Omental fat pad (tissue), 4 donors: ENCODE results near the gene B4GALNT3. TPM values are rescaled to one million over a fixed set of nuclear protein-coding genes. Genes with fewer than 3 reads are reported as not detected.
"Not testable (repeated sequence)": the region's sequence is repeated elsewhere in the genome, so short reads cannot be mapped to it uniquely, and the experiment has no call there.

Experiments
- ATAC-seq: fragments of 150-250 bp; one replicate; pipeline ENCODE4 v1.9.1; 2016; ENCODE audit warnings: mild to moderate bottlenecking, moderate library complexity; ENCODE audit not compliant: low FRiP score
- DNase-seq: peaks from one replicate; pipeline ENCODE4 v3.0.0-alpha.2; 2019; ENCODE audit warnings: low spot score
- CTCF ChIP-seq, 3 donors: fragments of 450-650 bp; IDR thresholded peaks; one replicate each; pipeline ENCODE4 v1.5.1; 2016 to 2017; ENCODE audit warnings: antibody characterized with exemption in 3 of 3, mild to moderate bottlenecking in 3 of 3, moderate library complexity in 2 of 3
- total RNA-seq, 4 donors: library from RNA; depleted of rRNA; stranded (reverse); fragments of >200 nt; gene quantifications; one replicate each; pipeline ENCODE4 v1.1.0, GENCODE V29; 2016

The B4GALNT3 gene
- under 1 TPM in 3 of 4 donors, not detected in 1; 0.13 to 0.60 (median 0.28) TPM for total RNA-seq

- DNase-seq (no peak), ATAC-seq (peak; percentile 48)
- no peak for TF ChIP-seq CTCF (IDR thresholded peaks at IDR 0.05)
Observed at GRCh38 chr12:459430-460258, at the start of gene B4GALNT3. TSS of gene B4GALNT3 (plus strand) at chr12:459939. CDS start at chr12:460377, 438 bp downstream.

- DNase-seq (no peak), ATAC-seq (no peak)
- no peak for TF ChIP-seq CTCF (IDR thresholded peaks at IDR 0.05)
Observed at GRCh38 chr12:414859-415258, 44.9 kb upstream of the B4GALNT3 start.

- no peak for TF ChIP-seq CTCF (IDR thresholded peaks at IDR 0.05)
- no peak for DNase-seq
- no peak for ATAC-seq
Observed at GRCh38 chr12:418432-418831, 41.3 kb upstream of the B4GALNT3 start.

DNA sequence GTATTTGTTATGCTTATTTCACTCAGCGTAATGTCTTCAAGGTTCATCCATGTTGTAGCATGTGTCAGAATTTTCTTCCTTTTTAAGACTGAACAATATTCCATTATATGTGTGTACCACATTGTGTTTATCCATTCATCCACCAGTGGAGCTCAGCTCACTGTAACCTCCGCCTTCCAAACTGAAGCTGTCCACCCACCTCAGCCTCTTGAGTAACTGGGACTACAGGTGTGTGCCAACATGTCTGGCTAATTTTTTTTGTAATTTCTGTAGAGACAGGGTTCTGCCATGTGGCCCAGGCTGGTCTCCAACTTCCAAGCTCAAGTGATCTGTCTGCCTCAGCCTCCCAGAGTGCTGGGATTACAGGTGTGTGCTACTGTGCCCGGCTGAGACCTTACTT, 37.2 kb upstream of the B4GALNT3 start:
- TF ChIP-seq CTCF (IDR thresholded peaks at IDR 0.05), result no peak

GRCh38 chr12:435737-436136, 24.0 kb upstream of the B4GALNT3 start:
- ATAC-seq, DNase-seq: not testable (repeated sequence)

More for the DNA sequence above, 37.2 kb upstream of the B4GALNT3 start:
- ATAC-seq (no peak), DNase-seq (no peak)

DNA sequence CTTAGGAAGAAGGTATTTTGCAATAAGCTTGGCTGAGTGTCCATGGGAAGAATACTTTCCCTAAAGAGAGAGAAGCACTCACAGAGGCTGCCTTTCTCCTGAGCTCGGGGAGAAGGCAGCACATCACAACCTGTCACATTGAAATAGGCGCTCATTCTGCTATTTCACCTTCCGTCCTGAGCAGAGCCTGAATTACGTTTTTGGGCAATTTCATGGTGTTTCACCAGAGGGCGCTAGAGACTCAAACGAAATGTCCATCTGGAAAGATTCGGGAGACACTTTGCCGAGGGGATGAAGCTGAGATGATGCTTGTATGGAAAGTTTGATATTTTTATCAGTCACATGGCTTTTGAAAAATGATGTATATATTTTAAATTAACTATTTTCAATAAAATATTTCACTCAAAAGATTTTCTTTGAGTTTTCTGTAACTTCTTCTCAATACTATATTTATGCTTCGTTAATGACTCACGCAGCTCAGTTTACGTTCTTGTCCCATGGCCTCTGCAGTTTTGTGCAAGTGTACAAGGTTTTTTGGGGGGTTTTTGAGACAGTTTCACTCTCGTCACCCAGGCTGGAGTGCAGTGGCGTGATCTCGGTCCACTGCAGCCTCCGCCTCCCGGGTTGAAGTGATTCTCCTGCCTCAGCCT, 17.4 kb upstream of the B4GALNT3 start:
- no peak for DNase-seq
- ATAC-seq, result no peak
- TF ChIP-seq CTCF (IDR thresholded peaks at IDR 0.05), result peak in 1 of 3 donors; percentile 12

DNA sequence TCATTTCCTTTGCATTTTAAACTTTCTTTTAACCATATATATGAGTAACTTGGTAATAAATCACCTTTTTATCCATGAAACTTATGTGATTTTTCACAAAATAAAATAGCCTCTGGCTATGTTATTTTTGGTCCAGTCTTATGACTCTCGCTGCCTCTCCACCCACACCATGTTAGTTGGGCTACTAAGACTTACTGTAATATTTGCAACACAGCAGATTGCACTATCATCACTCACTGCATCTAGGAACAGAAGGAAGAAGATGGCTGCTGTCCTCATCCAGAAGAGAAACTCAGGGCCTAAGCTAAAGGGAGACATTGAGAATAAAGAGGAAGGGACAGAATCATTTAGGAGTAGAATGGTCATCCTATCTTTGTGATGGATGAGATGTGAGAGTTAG, 12.6 kb upstream of the B4GALNT3 start:
- no peak for TF ChIP-seq CTCF (IDR thresholded peaks at IDR 0.05)
- ATAC-seq, result no peak
- no peak for DNase-seq
